ENCODE measurements around the gene CTDP1.

DNA sequence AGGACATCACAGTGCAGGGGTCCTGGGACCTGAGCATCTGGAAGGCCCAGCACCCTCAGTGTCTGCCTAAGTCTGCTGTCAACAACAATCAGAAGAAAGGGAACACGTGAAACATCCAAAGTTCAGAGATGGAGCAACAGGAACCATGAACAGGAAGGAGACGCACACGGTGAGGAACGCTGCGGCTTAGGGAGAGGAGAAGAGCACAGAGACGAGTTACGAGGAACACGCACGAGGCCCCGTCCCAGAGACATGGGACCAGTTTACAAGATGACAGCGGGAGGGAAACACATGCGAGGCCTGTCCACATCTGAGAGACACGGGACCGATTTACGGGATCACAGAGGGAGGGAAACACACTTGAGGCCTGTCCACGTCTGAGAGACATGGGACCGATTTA, 115.2 kb downstream of the CTDP1 start:
- TF ChIP-seq, protein P1, sequence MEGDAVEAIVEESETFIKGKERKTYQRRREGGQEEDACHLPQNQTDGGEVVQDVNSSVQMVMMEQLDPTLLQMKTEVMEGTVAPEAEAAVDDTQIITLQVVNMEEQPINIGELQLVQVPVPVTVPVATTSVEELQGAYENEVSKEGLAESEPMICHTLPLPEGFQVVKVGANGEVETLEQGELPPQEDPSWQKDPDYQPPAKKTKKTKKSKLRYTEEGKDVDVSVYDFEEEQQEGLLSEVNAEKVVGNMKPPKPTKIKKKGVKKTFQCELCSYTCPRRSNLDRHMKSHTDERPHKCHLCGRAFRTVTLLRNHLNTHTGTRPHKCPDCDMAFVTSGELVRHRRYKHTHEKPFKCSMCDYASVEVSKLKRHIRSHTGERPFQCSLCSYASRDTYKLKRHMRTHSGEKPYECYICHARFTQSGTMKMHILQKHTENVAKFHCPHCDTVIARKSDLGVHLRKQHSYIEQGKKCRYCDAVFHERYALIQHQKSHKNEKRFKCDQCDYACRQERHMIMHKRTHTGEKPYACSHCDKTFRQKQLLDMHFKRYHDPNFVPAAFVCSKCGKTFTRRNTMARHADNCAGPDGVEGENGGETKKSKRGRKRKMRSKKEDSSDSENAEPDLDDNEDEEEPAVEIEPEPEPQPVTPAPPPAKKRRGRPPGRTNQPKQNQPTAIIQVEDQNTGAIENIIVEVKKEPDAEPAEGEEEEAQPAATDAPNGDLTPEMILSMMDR (conservative IDR thresholded peaks at IDR 0.05; ENCODE audit: low read depth, low read length), result no peak
- TF ChIP-seq EZH2phosphoT487 (IDR thresholded peaks at IDR 0.05; ENCODE audit: borderline replicate concordance, low read length) (no peak), EZH2 (IDR thresholded peaks at IDR 0.05; ENCODE audit: low read length, unreplicated experiment) (no peak)
